Measurements from ENCODE around the gene RNF8.
A peak's percentile ranks its signal among the peaks of the same experiment; 100 is the strongest.
"Not testable (repeated sequence)": the region's sequence is repeated elsewhere in the genome, so short reads cannot be mapped to it uniquely, and the experiment has no call there.

Gene RNF8

GRCh38 chr6:37321516-37322415 lies 32.0 kb upstream of the RNF8 start:
- no peak for DNase-seq

- DNase-seq = no peak
These were observed 30.2 kb upstream of the RNF8 start for GRCh38 chr6:37323580-37323979.

- DNase-seq = peak; percentile 9 to 10
These were observed 29.4 kb upstream of the RNF8 start for GRCh38 chr6:37324131-37325033.

- DNase-seq = not testable (repeated sequence)
These were observed 23.4 kb upstream of the RNF8 start for GRCh38 chr6:37330345-37330744.

GRCh38 chr6:37331047-37331446 lies 22.7 kb upstream of the RNF8 start:
- DNase-seq = no peak

GRCh38 chr6:37332894-37333293 lies 20.9 kb upstream of the RNF8 start:
- no peak for DNase-seq

GRCh38 chr6:37334047-37334446 lies 19.7 kb upstream of the RNF8 start:
- DNase-seq = no peak

GRCh38 chr6:37338317-37338716 lies 15.5 kb upstream of the RNF8 start:
- not testable (repeated sequence) for DNase-seq

GRCh38 chr6:37338745-37339255 lies 15.0 kb upstream of the RNF8 start:
- DNase-seq = no peak

GRCh38 chr6:37339741-37340638 lies 13.8 kb upstream of the RNF8 start:
- DNase-seq = no peak

GRCh38 chr6:37340639-37340943 lies 13.2 kb upstream of the RNF8 start:
- DNase-seq = no peak

- DNase-seq = no peak
These were observed 10.5 kb upstream of the RNF8 start for GRCh38 chr6:37343248-37343647.

GRCh38 chr6:37344308-37344707 lies 9.5 kb upstream of the RNF8 start:
- no peak for DNase-seq

GRCh38 chr6:37345804-37346203 lies 8.0 kb upstream of the RNF8 start:
- not testable (repeated sequence) for DNase-seq

- DNase-seq = no peak
These were observed 6.6 kb upstream of the RNF8 start for GRCh38 chr6:37347177-37347576.

GRCh38 chr6:37347670-37348111 lies 6.1 kb upstream of the RNF8 start:
- DNase-seq = no peak

- DNase-seq = no peak
These were observed 2.8 kb upstream of the RNF8 start for GRCh38 chr6:37351027-37351426.

GRCh38 chr6:37352384-37352783 lies 1.4 kb upstream of the RNF8 start:
- DNase-seq = no peak

GRCh38 chr6:37354526-37355384 lies 972 bp downstream of the RNF8 start:
- DNase-seq = peak; percentile 3 to 4

GRCh38 chr6:37357288-37357687 lies 3.5 kb downstream of the RNF8 start:
- no peak for DNase-seq

- DNase-seq = no peak
These were observed 4.1 kb downstream of the RNF8 start for GRCh38 chr6:37357860-37358259.

GRCh38 chr6:37359039-37359438 lies 5.3 kb downstream of the RNF8 start:
- DNase-seq = no peak

Data from activated CD4-positive, alpha-beta T cell treated with anti-CD3 and anti-CD28 coated beads for 4 hours (primary cell).